ENCODE data around the gene IGFBP1. TPM values are rescaled to one million over a fixed set of nuclear protein-coding genes. Genes with fewer than 3 reads are reported as not detected.

The IGFBP1 gene
- polyA plus RNA-seq, 1 of the 3 experiments (the other 2 are of a cell fraction), result not detected

GRCh38 chr7:45917064-45917463 is 28.8 kb downstream of the IGFBP1 start:
- Histone ChIP-seq H3K79me2 (ENCODE audit: insufficient read depth) (peaks cover 28% of the 10 kb centered on the region), H2AFZ (ENCODE audit: low read depth) (no peak overlapping the region), H3K4me1 (ENCODE audit: control insufficient read depth in 1 of 2, insufficient read depth in 2 of 2, low read depth in 1 of 2, low read length in 1 of 2) (peaks cover 5 to 23% of the 10 kb centered on the region in 2 experiments; a peak in 2 of 4 replicates), H3K27me3 (ENCODE audit: insufficient read depth) (no peaks in the 10 kb centered on the region), H3K9ac (no peak overlapping the region), H3K4me3 (ENCODE audit: low read depth in 2 of 2, low read length in 1 of 2) (no peak overlapping the region; a peak in 1 of 4 replicates), H3K9me2 (no peaks in the 10 kb centered on the region), H3K9me3 (no peaks in the 10 kb centered on the region), H3F3A (replicated peaks; ENCODE audit: insufficient read depth) (peaks cover 24% of the 10 kb centered on the region), H3K4me2 (peak overlapping the region; percentile 84), H4K20me1 (ENCODE audit: insufficient read depth) (peaks cover 32% of the 10 kb centered on the region), H3K27ac (ENCODE audit: low read depth in 2 of 2, low read length in 1 of 2) (no peak overlapping the region), H3K36me3 (replicated peaks in 1 of 2; ENCODE audit: control insufficient read depth in 1 of 2, insufficient read depth in 2 of 2, low read length in 1 of 2) (peaks cover 9 to 54% of the 10 kb centered on the region in 2 experiments)
- no peak for DNase-seq
- 54% methylated on average over 14 of the region's 14 CpGs for WGBS (ENCODE audit: low lambda C conversion rate)
- POLR2A ChIA-PET, result no interaction called here
- CTCF ChIA-PET, result interaction anchor here (0.6 to 10.7 kb wide), 57 partner anchors 8 to 1342 kb away, joined by 3 to 291 read pairs (median 4); partner anchors contain the start of gene IGFBP1
- TF ChIP-seq USF1 (IDR thresholded peaks at IDR 0.05; ENCODE audit: borderline replicate concordance, low read depth), result no peak
- TF ChIP-seq MEF2A (IDR thresholded peaks at IDR 0.05; ENCODE audit: borderline replicate concordance, low read depth), result no peak
- TF ChIP-seq FOSL2 (IDR thresholded peaks at IDR 0.05; ENCODE audit: borderline replicate concordance, low read depth), result no peak
- TF ChIP-seq GABPA (IDR thresholded peaks at IDR 0.05; ENCODE audit: low read depth), result no peak
- TF ChIP-seq USF2 (IDR thresholded peaks at IDR 0.05; ENCODE audit: borderline replicate concordance, low read depth, low read length), result no peak
- no peak for TF ChIP-seq FOXJ3 (CRISPR knock-in tag; IDR thresholded peaks at IDR 0.05)
- no peak for TF ChIP-seq EP300 (IDR thresholded peaks at IDR 0.05; ENCODE audit: borderline replicate concordance in 1 of 2, low read depth in 1 of 2, low read length in 1 of 2)
- TF ChIP-seq TAF1 (IDR thresholded peaks at IDR 0.05; ENCODE audit: borderline replicate concordance, low read depth, low read length), result no peak

GRCh38 chr7:45917658-45918057 is 29.4 kb downstream of the IGFBP1 start:
- Histone ChIP-seq H3K79me2 (ENCODE audit: insufficient read depth) (peaks cover 28% of the 10 kb centered on the region), H2AFZ (ENCODE audit: low read depth) (peak overlapping the region; percentile 3; the same call in 1 of the 2 replicates)
- CTCF ChIA-PET, result interaction anchor here (0.6 to 10.7 kb wide), 77 partner anchors 9 to 1342 kb away, joined by 3 to 291 read pairs (median 4); partner anchors contain the start of gene IGFBP1
- peak; percentile 42; the same call in 1 of the 2 replicates for TF ChIP-seq MAX (IDR thresholded peaks at IDR 0.05; ENCODE audit: low read depth)
- TF ChIP-seq CHD2 (IDR thresholded peaks at IDR 0.05; ENCODE audit: low read length, partially characterized antibody), result no peak
- TF ChIP-seq RFX5 (IDR thresholded peaks at IDR 0.05; ENCODE audit: low read length), result no peak
- no peak for TF ChIP-seq MXI1 (IDR thresholded peaks at IDR 0.05; ENCODE audit: low read depth, low read length)
- peak; percentile 100 for TF ChIP-seq CTCF (IDR thresholded peaks at IDR 0.05)
- TF ChIP-seq ELF1 (IDR thresholded peaks at IDR 0.05), result no peak
- no peak for TF ChIP-seq MEF2A (IDR thresholded peaks at IDR 0.05; ENCODE audit: borderline replicate concordance, low read depth)
- TF ChIP-seq EP300 (IDR thresholded peaks at IDR 0.05; ENCODE audit: borderline replicate concordance in 1 of 2, low read depth in 1 of 2, low read length in 1 of 2), result no peak
- TF ChIP-seq GABPA (IDR thresholded peaks at IDR 0.05; ENCODE audit: low read depth), result no peak
- no peak for TF ChIP-seq JUND (IDR thresholded peaks at IDR 0.05)
- TF ChIP-seq RXRA (IDR thresholded peaks at IDR 0.05; ENCODE audit: borderline replicate concordance, low read depth), result no peak
- TF ChIP-seq TAF1 (IDR thresholded peaks at IDR 0.05; ENCODE audit: borderline replicate concordance, low read depth, low read length), result no peak
- TF ChIP-seq GATA2 (CRISPR knock-in tag; IDR thresholded peaks at IDR 0.05), result no peak
- TF ChIP-seq SMC3 (IDR thresholded peaks at IDR 0.05; ENCODE audit: low read depth, low read length), result peak; percentile 94
- TF ChIP-seq ZBTB33 (IDR thresholded peaks at IDR 0.05; ENCODE audit: borderline replicate concordance, low read depth), result no peak
- no peak for TF ChIP-seq POLR2AphosphoS5 (IDR thresholded peaks at IDR 0.05; ENCODE audit: low read depth, low read length)
- no peak for TF ChIP-seq TCF12 (IDR thresholded peaks at IDR 0.05)

More at GRCh38 chr7:45917658-45918057, 29.4 kb downstream of the IGFBP1 start:
- Histone ChIP-seq H4K20me1 (ENCODE audit: insufficient read depth) (peaks cover 32% of the 10 kb centered on the region), H3K27ac (ENCODE audit: low read depth in 2 of 2, low read length in 1 of 2) (no peak overlapping the region), H3K36me3 (replicated peaks in 1 of 2; ENCODE audit: control insufficient read depth in 1 of 2, insufficient read depth in 2 of 2, low read length in 1 of 2) (peaks cover 9 to 50% of the 10 kb centered on the region in 2 experiments), H3K4me1 (ENCODE audit: control insufficient read depth in 1 of 2, insufficient read depth in 2 of 2, low read depth in 1 of 2, low read length in 1 of 2) (peaks cover 8 to 28% of the 10 kb centered on the region in 2 experiments), H3K4me3 (ENCODE audit: low read depth in 2 of 2, low read length in 1 of 2) (peak overlapping the region; percentile 25 to 72), H3K27me3 (ENCODE audit: insufficient read depth) (no peaks in the 10 kb centered on the region), H3K4me2 (peak overlapping the region; percentile 84), H3K9me3 (no peaks in the 10 kb centered on the region), H3F3A (replicated peaks; ENCODE audit: insufficient read depth) (peaks cover 24% of the 10 kb centered on the region), H3K9me2 (no peaks in the 10 kb centered on the region), H3K9ac (no peak overlapping the region)
- POLR2A ChIA-PET, result no interaction called here
- DNase-seq, result peak; percentile 87
- WGBS (ENCODE audit: low lambda C conversion rate), result 12% methylated on average over 15 of the region's 15 CpGs
